Measurements from ENCODE around the gene COL4A2. TPM values are rescaled to one million over a fixed set of nuclear protein-coding genes. Genes with fewer than 3 reads are reported as not detected.

Gene COL4A2
- total RNA-seq, 1 donor from 2014 or later: 1,414 TPM

DNA sequence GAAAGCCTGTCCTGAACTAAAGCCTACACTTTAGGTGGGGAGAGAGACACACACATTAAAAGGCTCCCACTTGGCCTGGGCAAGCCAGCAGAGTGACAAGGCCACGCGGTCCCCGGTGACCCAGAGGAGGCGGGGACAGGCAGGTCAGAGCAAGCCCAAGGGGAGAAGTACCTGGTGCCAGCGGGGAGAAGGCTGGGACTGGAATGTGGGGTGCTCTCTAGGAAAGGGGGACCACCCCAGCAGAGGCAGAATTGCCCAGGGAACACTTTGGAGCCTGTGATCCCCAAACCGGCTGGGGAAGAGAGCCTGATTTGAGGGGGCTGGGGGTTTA is 172.1 kb downstream of the COL4A2 start:
- H3K27ac Mint-ChIP-seq (ENCODE audit: unreplicated experiment): peak overlapping the region; percentile 62

DNA sequence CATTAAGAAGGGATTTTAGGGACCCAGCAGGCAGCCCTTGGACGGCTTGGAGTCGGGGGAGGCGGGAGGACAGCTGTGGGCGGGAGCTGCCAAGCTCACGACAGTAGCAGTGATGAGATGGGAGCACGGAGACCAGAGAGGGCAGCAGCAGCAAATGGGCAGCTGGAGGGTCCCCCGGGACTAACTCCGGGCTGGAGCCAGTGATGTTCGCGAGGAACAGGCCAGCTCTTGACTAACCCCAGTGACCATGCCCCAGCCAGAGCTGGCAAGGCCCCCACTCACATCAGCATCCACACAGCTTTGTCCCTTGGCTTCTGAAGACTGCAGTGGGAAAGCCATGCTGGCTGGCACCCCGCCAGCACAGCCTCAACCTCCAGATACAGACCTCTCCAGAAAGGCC is 172.6 kb downstream of the COL4A2 start:
- no peak overlapping the region for H3K27ac Mint-ChIP-seq (ENCODE audit: unreplicated experiment)
- H3K27me3 ChIP-seq (ENCODE audit: insufficient read depth, low read length): no peaks in the 10 kb centered on the region
- no peaks in the 10 kb centered on the region for H3K9me3 ChIP-seq (ENCODE audit: insufficient read depth, low read depth, low read length)
- H3K27ac ChIP-seq (ENCODE audit: low read depth, low read length): no peak overlapping the region
- H3K36me3 ChIP-seq (ENCODE audit: insufficient read depth, low read length): peaks cover 53% of the 10 kb centered on the region
- H3K9ac ChIP-seq (ENCODE audit: low read length): no peak overlapping the region
- no peaks in the 10 kb centered on the region for H3K27me3 Mint-ChIP-seq (ENCODE audit: low read depth, unreplicated experiment)
- peaks cover 4% of the 10 kb centered on the region for H3K9me3 Mint-ChIP-seq (ENCODE audit: unreplicated experiment)
- peak overlapping the region; percentile 50 for H3K4me3 Mint-ChIP-seq (ENCODE audit: unreplicated experiment)
- no peaks in the 10 kb centered on the region for H3K4me1 ChIP-seq (ENCODE audit: insufficient read depth, low read length)
- H3K4me2 ChIP-seq (ENCODE audit: low read length): no peak overlapping the region
- DNase-seq (ENCODE audit: low read depth): no peak
- H2AFZ ChIP-seq (ENCODE audit: low read depth, low read length): no peak overlapping the region
- FAIRE-seq: no peak
- no peak overlapping the region for H3K4me3 ChIP-seq (ENCODE audit: insufficient read depth, low read depth, low read length)
- H3K4me1 Mint-ChIP-seq (ENCODE audit: low read depth, unreplicated experiment): peaks cover 9% of the 10 kb centered on the region
- TF ChIP-seq, protein P1, sequence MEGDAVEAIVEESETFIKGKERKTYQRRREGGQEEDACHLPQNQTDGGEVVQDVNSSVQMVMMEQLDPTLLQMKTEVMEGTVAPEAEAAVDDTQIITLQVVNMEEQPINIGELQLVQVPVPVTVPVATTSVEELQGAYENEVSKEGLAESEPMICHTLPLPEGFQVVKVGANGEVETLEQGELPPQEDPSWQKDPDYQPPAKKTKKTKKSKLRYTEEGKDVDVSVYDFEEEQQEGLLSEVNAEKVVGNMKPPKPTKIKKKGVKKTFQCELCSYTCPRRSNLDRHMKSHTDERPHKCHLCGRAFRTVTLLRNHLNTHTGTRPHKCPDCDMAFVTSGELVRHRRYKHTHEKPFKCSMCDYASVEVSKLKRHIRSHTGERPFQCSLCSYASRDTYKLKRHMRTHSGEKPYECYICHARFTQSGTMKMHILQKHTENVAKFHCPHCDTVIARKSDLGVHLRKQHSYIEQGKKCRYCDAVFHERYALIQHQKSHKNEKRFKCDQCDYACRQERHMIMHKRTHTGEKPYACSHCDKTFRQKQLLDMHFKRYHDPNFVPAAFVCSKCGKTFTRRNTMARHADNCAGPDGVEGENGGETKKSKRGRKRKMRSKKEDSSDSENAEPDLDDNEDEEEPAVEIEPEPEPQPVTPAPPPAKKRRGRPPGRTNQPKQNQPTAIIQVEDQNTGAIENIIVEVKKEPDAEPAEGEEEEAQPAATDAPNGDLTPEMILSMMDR (IDR thresholded peaks at IDR 0.05; ENCODE audit: insufficient read depth, low read depth, low read length): no peak
- TF ChIP-seq EZH2 (IDR thresholded peaks at IDR 0.05; ENCODE audit: insufficient read depth, low read length): no peak
- no peaks in the 10 kb centered on the region for H3K79me2 ChIP-seq (ENCODE audit: insufficient read depth, low read length)
- peaks cover 47% of the 10 kb centered on the region for H3K36me3 Mint-ChIP-seq (ENCODE audit: low read depth, unreplicated experiment)
- peaks cover 68% of the 10 kb centered on the region for H4K20me1 ChIP-seq (ENCODE audit: insufficient read depth, low read length)

More for the DNA sequence above, 172.1 kb downstream of the COL4A2 start:
- no peaks in the 10 kb centered on the region for H3K4me1 ChIP-seq (ENCODE audit: insufficient read depth, low read length)
- no peak overlapping the region for H3K27ac ChIP-seq (ENCODE audit: low read depth, low read length)
- Mint-ChIP-seq H3K9me3 (ENCODE audit: unreplicated experiment) (peaks cover 4% of the 10 kb centered on the region), H3K27me3 (ENCODE audit: low read depth, unreplicated experiment) (no peaks in the 10 kb centered on the region), H3K4me3 (ENCODE audit: unreplicated experiment) (peak overlapping the region; percentile 50), H3K4me1 (ENCODE audit: low read depth, unreplicated experiment) (peaks cover 7% of the 10 kb centered on the region), H3K36me3 (ENCODE audit: low read depth, unreplicated experiment) (peaks cover 50% of the 10 kb centered on the region)
- FAIRE-seq (no peak), DNase-seq (ENCODE audit: low read depth) (no peak)
- no peak overlapping the region for H2AFZ ChIP-seq (ENCODE audit: low read depth, low read length)
- no peak overlapping the region for H3K4me2 ChIP-seq (ENCODE audit: low read length)
- no peaks in the 10 kb centered on the region for H3K79me2 ChIP-seq (ENCODE audit: insufficient read depth, low read length)
- peaks cover 68% of the 10 kb centered on the region for H4K20me1 ChIP-seq (ENCODE audit: insufficient read depth, low read length)
- H3K9me3 ChIP-seq (ENCODE audit: insufficient read depth, low read depth, low read length): no peaks in the 10 kb centered on the region
- no peak overlapping the region for H3K4me3 ChIP-seq (ENCODE audit: insufficient read depth, low read depth, low read length)
- H3K36me3 ChIP-seq (ENCODE audit: insufficient read depth, low read length): peaks cover 58% of the 10 kb centered on the region
- no peak for TF ChIP-seq EZH2 (IDR thresholded peaks at IDR 0.05; ENCODE audit: insufficient read depth, low read length)
- TF ChIP-seq, protein P1 (IDR thresholded peaks at IDR 0.05; ENCODE audit: insufficient read depth, low read depth, low read length): no peak
- no peaks in the 10 kb centered on the region for H3K27me3 ChIP-seq (ENCODE audit: insufficient read depth, low read length)
- no peak overlapping the region for H3K9ac ChIP-seq (ENCODE audit: low read length)

DNA sequence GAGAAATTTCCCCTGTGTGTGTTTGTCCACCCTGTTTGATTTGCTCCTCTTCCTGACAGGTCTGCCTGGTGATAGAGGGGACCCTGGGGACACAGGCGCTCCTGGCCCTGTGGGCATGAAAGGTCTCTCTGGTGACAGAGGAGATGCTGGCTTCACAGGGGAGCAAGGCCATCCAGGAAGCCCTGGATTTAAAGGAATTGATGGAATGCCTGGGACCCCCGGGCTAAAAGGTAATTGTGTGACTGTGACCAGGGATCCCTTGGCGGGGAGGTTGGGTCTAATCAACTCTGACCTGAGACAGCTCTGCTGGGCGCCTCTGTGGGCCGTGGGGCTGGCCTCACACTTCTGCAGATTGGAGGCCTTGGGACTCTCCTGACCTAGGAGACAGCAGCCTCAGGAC is 173.1 kb downstream of the COL4A2 start:
- Histone ChIP-seq H3K9me3 (ENCODE audit: insufficient read depth, low read depth, low read length) (no peaks in the 10 kb centered on the region), H3K27me3 (ENCODE audit: insufficient read depth, low read length) (no peaks in the 10 kb centered on the region), H3K4me3 (ENCODE audit: insufficient read depth, low read depth, low read length) (no peak overlapping the region), H3K36me3 (ENCODE audit: insufficient read depth, low read length) (peaks cover 48% of the 10 kb centered on the region), H3K9ac (ENCODE audit: low read length) (no peak overlapping the region), H3K4me1 (ENCODE audit: insufficient read depth, low read length) (no peaks in the 10 kb centered on the region), H2AFZ (ENCODE audit: low read depth, low read length) (no peak overlapping the region), H3K79me2 (ENCODE audit: insufficient read depth, low read length) (no peaks in the 10 kb centered on the region), H3K27ac (ENCODE audit: low read depth, low read length) (no peak overlapping the region), H3K4me2 (ENCODE audit: low read length) (no peak overlapping the region), H4K20me1 (ENCODE audit: insufficient read depth, low read length) (peaks cover 67% of the 10 kb centered on the region)
- no peak for FAIRE-seq
- DNase-seq (ENCODE audit: low read depth): no peak
- Mint-ChIP-seq H3K36me3 (ENCODE audit: low read depth, unreplicated experiment) (peaks cover 41% of the 10 kb centered on the region), H3K27ac (ENCODE audit: unreplicated experiment) (no peak overlapping the region), H3K4me3 (ENCODE audit: unreplicated experiment) (no peak overlapping the region), H3K27me3 (ENCODE audit: low read depth, unreplicated experiment) (no peaks in the 10 kb centered on the region), H3K4me1 (ENCODE audit: low read depth, unreplicated experiment) (peaks cover 9% of the 10 kb centered on the region), H3K9me3 (ENCODE audit: unreplicated experiment) (peaks cover 4% of the 10 kb centered on the region)
- TF ChIP-seq, protein P1 (IDR thresholded peaks at IDR 0.05; ENCODE audit: insufficient read depth, low read depth, low read length): no peak
- TF ChIP-seq EZH2 (IDR thresholded peaks at IDR 0.05; ENCODE audit: insufficient read depth, low read length): no peak

Measured in astrocyte (in vitro differentiated cells and primary cell).